ENCODE measurements around the gene GPI.

Gene GPI

GRCh38 chr19:34409189-34410164, 44.5 kb downstream of the GPI start:
- Histone ChIP-seq H3K9me3 (ENCODE audit: insufficient read depth, low read depth, low read length) (no peaks in the 10 kb centered on the region), H3K9ac (ENCODE audit: low read depth, low read length) (no peak overlapping the region), H3K27ac (ENCODE audit: low read depth, low read length) (no peak overlapping the region), H3K27me3 (ENCODE audit: insufficient read depth, low read length) (no peaks in the 10 kb centered on the region), H3K4me1 (ENCODE audit: insufficient read depth, low read length) (no peaks in the 10 kb centered on the region), H3K4me3 (ENCODE audit: low read length) (no peak overlapping the region), H3K36me3 (ENCODE audit: insufficient read depth, low read length) (peaks cover 66% of the 10 kb centered on the region)
- WGBS = 93% methylated on average over 10 of the region's 10 CpGs

- 97% methylated on average over 13 of the region's 13 CpGs for WGBS
- peaks cover 79% of the 10 kb centered on the region for H3K36me3 ChIP-seq (ENCODE audit: insufficient read depth, low read length)
- H3K27me3 ChIP-seq (ENCODE audit: insufficient read depth, low read length) = no peaks in the 10 kb centered on the region
- no peak overlapping the region for H3K4me3 ChIP-seq (ENCODE audit: low read length)
- H3K27ac ChIP-seq (ENCODE audit: low read depth, low read length) = no peak overlapping the region
- H3K4me1 ChIP-seq (ENCODE audit: insufficient read depth, low read length) = no peaks in the 10 kb centered on the region
- H3K9me3 ChIP-seq (ENCODE audit: insufficient read depth, low read depth, low read length) = no peaks in the 10 kb centered on the region
- H3K9ac ChIP-seq (ENCODE audit: low read depth, low read length) = no peak overlapping the region
Observed at GRCh38 chr19:34411216-34411615, 46.2 kb downstream of the GPI start.

GRCh38 chr19:34416021-34416545, 51.1 kb downstream of the GPI start:
- 95% methylated on average over 7 of the region's 7 CpGs for WGBS
- Histone ChIP-seq H3K27ac (ENCODE audit: low read depth, low read length) (no peak overlapping the region), H3K9ac (ENCODE audit: low read depth, low read length) (no peak overlapping the region), H3K4me3 (ENCODE audit: low read length) (no peak overlapping the region), H3K9me3 (ENCODE audit: insufficient read depth, low read depth, low read length) (no peaks in the 10 kb centered on the region), H3K27me3 (ENCODE audit: insufficient read depth, low read length) (no peaks in the 10 kb centered on the region), H3K36me3 (ENCODE audit: insufficient read depth, low read length) (peaks cover 91% of the 10 kb centered on the region), H3K4me1 (ENCODE audit: insufficient read depth, low read length) (no peaks in the 10 kb centered on the region)

- Histone ChIP-seq H3K9me3 (ENCODE audit: insufficient read depth, low read depth, low read length) (no peaks in the 10 kb centered on the region), H3K4me3 (ENCODE audit: low read length) (no peak overlapping the region), H3K4me1 (ENCODE audit: insufficient read depth, low read length) (no peaks in the 10 kb centered on the region), H3K27me3 (ENCODE audit: insufficient read depth, low read length) (no peaks in the 10 kb centered on the region), H3K27ac (ENCODE audit: low read depth, low read length) (no peak overlapping the region), H3K36me3 (ENCODE audit: insufficient read depth, low read length) (peaks cover 95% of the 10 kb centered on the region), H3K9ac (ENCODE audit: low read depth, low read length) (no peak overlapping the region)
- WGBS = 98% methylated on average over 4 of the region's 4 CpGs
Observed at GRCh38 chr19:34418300-34418699, 53.3 kb downstream of the GPI start.

- Histone ChIP-seq H3K9ac (ENCODE audit: low read depth, low read length) (no peak overlapping the region), H3K36me3 (ENCODE audit: insufficient read depth, low read length) (peaks cover 61% of the 10 kb centered on the region), H3K27ac (ENCODE audit: low read depth, low read length) (no peak overlapping the region), H3K9me3 (ENCODE audit: insufficient read depth, low read depth, low read length) (no peaks in the 10 kb centered on the region), H3K4me1 (ENCODE audit: insufficient read depth, low read length) (peaks cover 8% of the 10 kb centered on the region), H3K27me3 (ENCODE audit: insufficient read depth, low read length) (no peaks in the 10 kb centered on the region), H3K4me3 (ENCODE audit: low read length) (no peak overlapping the region)
- 95% methylated on average over 8 of the region's 8 CpGs for WGBS
Observed at GRCh38 chr19:34426096-34426661, 61.2 kb downstream of the GPI start.

- Histone ChIP-seq H3K4me1 (ENCODE audit: insufficient read depth, low read length) (peaks cover 12% of the 10 kb centered on the region), H3K27me3 (ENCODE audit: insufficient read depth, low read length) (no peaks in the 10 kb centered on the region), H3K36me3 (ENCODE audit: insufficient read depth, low read length) (peaks cover 65% of the 10 kb centered on the region), H3K9ac (ENCODE audit: low read depth, low read length) (peak overlapping the region; percentile 95), H3K9me3 (ENCODE audit: insufficient read depth, low read depth, low read length) (no peaks in the 10 kb centered on the region), H3K4me3 (ENCODE audit: low read length) (peak overlapping the region; percentile 97), H3K27ac (ENCODE audit: low read depth, low read length) (peak overlapping the region; percentile 90)
- WGBS = under 1% methylated on average over 67 of the region's 68 CpGs
Observed at GRCh38 chr19:34428549-34429285, 63.7 kb downstream of the GPI start.

GRCh38 chr19:34429553-34429952, 64.6 kb downstream of the GPI start:
- no peak overlapping the region for H3K27ac ChIP-seq (ENCODE audit: low read depth, low read length)
- H3K9me3 ChIP-seq (ENCODE audit: insufficient read depth, low read depth, low read length) = no peaks in the 10 kb centered on the region
- H3K4me3 ChIP-seq (ENCODE audit: low read length) = peak overlapping the region; percentile 97
- H3K27me3 ChIP-seq (ENCODE audit: insufficient read depth, low read length) = no peaks in the 10 kb centered on the region
- H3K36me3 ChIP-seq (ENCODE audit: insufficient read depth, low read length) = peaks cover 65% of the 10 kb centered on the region
- peaks cover 12% of the 10 kb centered on the region for H3K4me1 ChIP-seq (ENCODE audit: insufficient read depth, low read length)
- WGBS = 80% methylated on average over 9 of the region's 9 CpGs
- H3K9ac ChIP-seq (ENCODE audit: low read depth, low read length) = peak overlapping the region; percentile 95; the same call in 1 of the 2 replicates

- WGBS = 75% methylated on average over 6 of the region's 6 CpGs
- Histone ChIP-seq H3K27ac (ENCODE audit: low read depth, low read length) (no peak overlapping the region), H3K9ac (ENCODE audit: low read depth, low read length) (peak overlapping the region; percentile 19; the same call in 1 of the 2 replicates), H3K4me3 (ENCODE audit: low read length) (peak overlapping the region; percentile 97), H3K9me3 (ENCODE audit: insufficient read depth, low read depth, low read length) (no peaks in the 10 kb centered on the region), H3K27me3 (ENCODE audit: insufficient read depth, low read length) (no peaks in the 10 kb centered on the region), H3K36me3 (ENCODE audit: insufficient read depth, low read length) (peaks cover 66% of the 10 kb centered on the region), H3K4me1 (ENCODE audit: insufficient read depth, low read length) (peaks cover 12% of the 10 kb centered on the region)
Observed at GRCh38 chr19:34430738-34431625, 66.0 kb downstream of the GPI start.

- no peak overlapping the region for H3K27ac ChIP-seq (ENCODE audit: low read depth, low read length)
- H3K9me3 ChIP-seq (ENCODE audit: insufficient read depth, low read depth, low read length) = no peaks in the 10 kb centered on the region
- WGBS = 98% methylated on average over 2 of the region's 2 CpGs
- no peak overlapping the region for H3K9ac ChIP-seq (ENCODE audit: low read depth, low read length)
- H3K36me3 ChIP-seq (ENCODE audit: insufficient read depth, low read length) = peaks cover 68% of the 10 kb centered on the region
- no peak overlapping the region for H3K4me3 ChIP-seq (ENCODE audit: low read length)
- no peaks in the 10 kb centered on the region for H3K27me3 ChIP-seq (ENCODE audit: insufficient read depth, low read length)
- H3K4me1 ChIP-seq (ENCODE audit: insufficient read depth, low read length) = peaks cover 12% of the 10 kb centered on the region
Observed at GRCh38 chr19:34431681-34432402, 66.8 kb downstream of the GPI start.

- 93% methylated on average over 5 of the region's 5 CpGs for WGBS
- Histone ChIP-seq H3K9me3 (ENCODE audit: insufficient read depth, low read depth, low read length) (no peaks in the 10 kb centered on the region), H3K4me3 (ENCODE audit: low read length) (no peak overlapping the region), H3K4me1 (ENCODE audit: insufficient read depth, low read length) (peaks cover 12% of the 10 kb centered on the region), H3K36me3 (ENCODE audit: insufficient read depth, low read length) (peaks cover 77% of the 10 kb centered on the region), H3K9ac (ENCODE audit: low read depth, low read length) (no peak overlapping the region), H3K27me3 (ENCODE audit: insufficient read depth, low read length) (no peaks in the 10 kb centered on the region), H3K27ac (ENCODE audit: low read depth, low read length) (no peak overlapping the region)
Observed at GRCh38 chr19:34432797-34433196, 67.8 kb downstream of the GPI start.

Measured in HUES64 (cell line).